WTC11 (cell line): ENCODE measurements around the gene ELP2. TPM values are rescaled to one million over a fixed set of nuclear protein-coding genes. Genes with fewer than 3 reads are reported as not detected.

Experiments
- TEAD4 ChIP-seq: sonication (generic); formaldehyde crosslinking; IDR thresholded peaks from 2 replicates; pipeline ENCODE4 v1.8.0; 2022; ENCODE audit warnings: mild to moderate bottlenecking, missing genetic modification reagents
- total RNA-seq: library from RNA; stranded (reverse); gene quantifications from 3 replicates; pipeline ENCODE4 v1.2.3, GENCODE V29; 2021
- TF ChIP-seq, protein P1 (sequence below): fragments of 250-450 bp; sonication (Bioruptor Pico); IDR thresholded peaks from 2 replicates; pipeline ENCODE4 v1.9.0; 2021; ENCODE audit warnings: mild to moderate bottlenecking

The ELP2 gene
- total RNA-seq, 1 experiment from 2014 or later, result 141 TPM

GRCh38 chr18:36229188-36229587, 99.5 kb downstream of the ELP2 start (continued):
- TF ChIP-seq, protein P1, sequence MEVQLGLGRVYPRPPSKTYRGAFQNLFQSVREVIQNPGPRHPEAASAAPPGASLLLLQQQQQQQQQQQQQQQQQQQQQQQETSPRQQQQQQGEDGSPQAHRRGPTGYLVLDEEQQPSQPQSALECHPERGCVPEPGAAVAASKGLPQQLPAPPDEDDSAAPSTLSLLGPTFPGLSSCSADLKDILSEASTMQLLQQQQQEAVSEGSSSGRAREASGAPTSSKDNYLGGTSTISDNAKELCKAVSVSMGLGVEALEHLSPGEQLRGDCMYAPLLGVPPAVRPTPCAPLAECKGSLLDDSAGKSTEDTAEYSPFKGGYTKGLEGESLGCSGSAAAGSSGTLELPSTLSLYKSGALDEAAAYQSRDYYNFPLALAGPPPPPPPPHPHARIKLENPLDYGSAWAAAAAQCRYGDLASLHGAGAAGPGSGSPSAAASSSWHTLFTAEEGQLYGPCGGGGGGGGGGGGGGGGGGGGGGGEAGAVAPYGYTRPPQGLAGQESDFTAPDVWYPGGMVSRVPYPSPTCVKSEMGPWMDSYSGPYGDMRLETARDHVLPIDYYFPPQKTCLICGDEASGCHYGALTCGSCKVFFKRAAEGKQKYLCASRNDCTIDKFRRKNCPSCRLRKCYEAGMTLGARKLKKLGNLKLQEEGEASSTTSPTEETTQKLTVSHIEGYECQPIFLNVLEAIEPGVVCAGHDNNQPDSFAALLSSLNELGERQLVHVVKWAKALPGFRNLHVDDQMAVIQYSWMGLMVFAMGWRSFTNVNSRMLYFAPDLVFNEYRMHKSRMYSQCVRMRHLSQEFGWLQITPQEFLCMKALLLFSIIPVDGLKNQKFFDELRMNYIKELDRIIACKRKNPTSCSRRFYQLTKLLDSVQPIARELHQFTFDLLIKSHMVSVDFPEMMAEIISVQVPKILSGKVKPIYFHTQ (CRISPR knock-in tag), result no peak
- TF ChIP-seq TEAD4 (CRISPR knock-in tag), result no peak

Other genes starting within 250 kb of the ELP2 start
- gene RPRD1A, start 62.3 kb upstream of the ELP2 start, total RNA-seq, result 104 to 115 TPM (median 107 TPM) in 3 replicates
- 29.2 to 33.7 TPM (median 32.7 TPM) in 3 replicates for gene SLC39A6, start 559 bp upstream of the ELP2 start, total RNA-seq
- 4.2 to 5.3 TPM (median 4.8 TPM) in 3 replicates for gene MOCOS, start 57.6 kb downstream of the ELP2 start, total RNA-seq
- gene FHOD3, start 167.8 kb downstream of the ELP2 start, total RNA-seq, result 3.8 to 4.8 TPM (median 4.6 TPM) in 3 replicates